ENCODE results near the gene PPP1R37. TPM values are rescaled to one million over a fixed set of nuclear protein-coding genes. Genes with fewer than 3 reads are reported as not detected.

PPP1R37 gene
- total RNA-seq, 1 experiment from 2014 or later, result 46.4 TPM

GRCh38 chr19:45142016-45142725 is 49.2 kb downstream of the PPP1R37 start:
- DNase-seq (no peak), ATAC-seq (no peak)
- Histone ChIP-seq H3K9me2 (replicated peaks; ENCODE audit: low read length) (no peaks in the 10 kb centered on the region), H3K9ac (ENCODE audit: low read length) (no peak overlapping the region), H3K27ac (ENCODE audit: low read length) (no peak overlapping the region), H3K4me3 (ENCODE audit: low read length) (no peak overlapping the region), H3K4me1 (ENCODE audit: insufficient read depth, low read length) (no peaks in the 10 kb centered on the region), H3K9me3 (ENCODE audit: low read length) (no peaks in the 10 kb centered on the region), H3F3A (ENCODE audit: low read length, unreplicated experiment) (no peaks in the 10 kb centered on the region), H2AFZ (ENCODE audit: low read length) (no peak overlapping the region), H3K4me2 (ENCODE audit: low read length) (no peak overlapping the region), H3K36me3 (ENCODE audit: low read depth, low read length) (no peaks in the 10 kb centered on the region), H4K20me1 (ENCODE audit: low read length) (no peaks in the 10 kb centered on the region), H3K79me2 (ENCODE audit: low read length) (no peaks in the 10 kb centered on the region), H3K27me3 (ENCODE audit: low read length) (no peaks in the 10 kb centered on the region)
- POLR2A ChIA-PET (ENCODE audit: unreplicated experiment), result no interaction called here
- no TSS peak for BruUV-seq (replicated peaks)
- CTCF ChIA-PET, result no interaction called here
- no peak for TF ChIP-seq CTCF (conservative IDR thresholded peaks at IDR 0.05; ENCODE audit: low read depth, low read length)
- no peak for TF ChIP-seq EZH2phosphoT487 (IDR thresholded peaks at IDR 0.05; ENCODE audit: borderline replicate concordance, low read length)
- no peak for TF ChIP-seq EZH2 (IDR thresholded peaks at IDR 0.05; ENCODE audit: low read length, unreplicated experiment)
- intact Hi-C loops (cut with micrococcal nuclease), result no loop called here

- CTCF ChIA-PET, result no interaction called here
- TF ChIP-seq CTCF (conservative IDR thresholded peaks at IDR 0.05; ENCODE audit: low read depth, low read length), result no peak
- no peak for TF ChIP-seq EZH2phosphoT487 (IDR thresholded peaks at IDR 0.05; ENCODE audit: borderline replicate concordance, low read length)
- no peak for TF ChIP-seq EZH2 (IDR thresholded peaks at IDR 0.05; ENCODE audit: low read length, unreplicated experiment)
- H3K27me3 ChIP-seq (ENCODE audit: low read length), result no peaks in the 10 kb centered on the region
- DNase-seq, result no peak
- POLR2A ChIA-PET (ENCODE audit: unreplicated experiment), result no interaction called here
- no peak overlapping the region for H3K4me2 ChIP-seq (ENCODE audit: low read length)
- H3K9me3 ChIP-seq (ENCODE audit: low read length), result no peaks in the 10 kb centered on the region
- H3K4me3 ChIP-seq (ENCODE audit: low read length), result no peak overlapping the region
- no peak for ATAC-seq
- no peak overlapping the region for H3K9ac ChIP-seq (ENCODE audit: low read length)
- H3K4me1 ChIP-seq (ENCODE audit: insufficient read depth, low read length), result no peaks in the 10 kb centered on the region
- H4K20me1 ChIP-seq (ENCODE audit: low read length), result no peaks in the 10 kb centered on the region
- BruUV-seq (replicated peaks), result no TSS peak
- H3F3A ChIP-seq (ENCODE audit: low read length, unreplicated experiment), result no peaks in the 10 kb centered on the region
- H3K36me3 ChIP-seq (ENCODE audit: low read depth, low read length), result no peaks in the 10 kb centered on the region
- intact Hi-C loops (cut with micrococcal nuclease), result no loop called here
- H3K9me2 ChIP-seq (replicated peaks; ENCODE audit: low read length), result no peaks in the 10 kb centered on the region
- no peak overlapping the region for H3K27ac ChIP-seq (ENCODE audit: low read length)
- H2AFZ ChIP-seq (ENCODE audit: low read length), result no peak overlapping the region
- no peaks in the 10 kb centered on the region for H3K79me2 ChIP-seq (ENCODE audit: low read length)
Observed at GRCh38 chr19:45142726-45143110, 49.7 kb downstream of the PPP1R37 start.

- H3K27ac ChIP-seq (ENCODE audit: low read length), result no peak overlapping the region
- no peaks in the 10 kb centered on the region for H3K9me2 ChIP-seq (replicated peaks; ENCODE audit: low read length)
- no peaks in the 10 kb centered on the region for H3K79me2 ChIP-seq (ENCODE audit: low read length)
- H3K4me3 ChIP-seq (ENCODE audit: low read length), result no peak overlapping the region
- no TSS peak for BruUV-seq (replicated peaks)
- DNase-seq (no peak), ATAC-seq (no peak)
- no peaks in the 10 kb centered on the region for H3K36me3 ChIP-seq (ENCODE audit: low read depth, low read length)
- no peak overlapping the region for H2AFZ ChIP-seq (ENCODE audit: low read length)
- POLR2A ChIA-PET (ENCODE audit: unreplicated experiment), result no interaction called here
- H3K9ac ChIP-seq (ENCODE audit: low read length), result no peak overlapping the region
- no peaks in the 10 kb centered on the region for H3K4me1 ChIP-seq (ENCODE audit: insufficient read depth, low read length)
- TF ChIP-seq EZH2phosphoT487 (IDR thresholded peaks at IDR 0.05; ENCODE audit: borderline replicate concordance, low read length) (no peak), EZH2 (IDR thresholded peaks at IDR 0.05; ENCODE audit: low read length, unreplicated experiment) (no peak), CTCF (conservative IDR thresholded peaks at IDR 0.05; ENCODE audit: low read depth, low read length) (no peak)
- H3K27me3 ChIP-seq (ENCODE audit: low read length), result no peaks in the 10 kb centered on the region
- no peaks in the 10 kb centered on the region for H4K20me1 ChIP-seq (ENCODE audit: low read length)
- H3K4me2 ChIP-seq (ENCODE audit: low read length), result no peak overlapping the region
- H3F3A ChIP-seq (ENCODE audit: low read length, unreplicated experiment), result no peaks in the 10 kb centered on the region
- CTCF ChIA-PET, result no interaction called here
- H3K9me3 ChIP-seq (ENCODE audit: low read length), result no peaks in the 10 kb centered on the region
- intact Hi-C loops (cut with micrococcal nuclease), result no loop called here
Observed at GRCh38 chr19:45144431-45145269, 51.7 kb downstream of the PPP1R37 start.

Data from PC-3 (cell line).